Omental fat pad (tissue), 4 donors: ENCODE data around the gene CORO6. TPM values are rescaled to one million over a fixed set of nuclear protein-coding genes. Genes with fewer than 3 reads are reported as not detected.
A peak's percentile ranks its signal among the peaks of the same experiment; 100 is the strongest.

ENCODE experiments used
- ATAC-seq: fragments of 150-250 bp; one replicate; pipeline ENCODE4 v1.9.1; 2016; ENCODE audit warnings: mild to moderate bottlenecking, moderate library complexity; ENCODE audit not compliant: low FRiP score
- DNase-seq: peaks from one replicate; pipeline ENCODE4 v3.0.0-alpha.2; 2019; ENCODE audit warnings: low spot score
- CTCF ChIP-seq, 3 donors: fragments of 450-650 bp; IDR thresholded peaks; one replicate each; pipeline ENCODE4 v1.5.1; 2016 to 2017; ENCODE audit warnings: antibody characterized with exemption in 3 of 3, mild to moderate bottlenecking in 3 of 3, moderate library complexity in 2 of 3
- total RNA-seq, 4 donors: library from RNA; depleted of rRNA; stranded (reverse); fragments of >200 nt; gene quantifications; one replicate each; pipeline ENCODE4 v1.1.0, GENCODE V29; 2016

The CORO6 gene
- total RNA-seq, 4 donors from 2014 or later = 10.7 to 45.9 (median 14.1) TPM

DNA sequence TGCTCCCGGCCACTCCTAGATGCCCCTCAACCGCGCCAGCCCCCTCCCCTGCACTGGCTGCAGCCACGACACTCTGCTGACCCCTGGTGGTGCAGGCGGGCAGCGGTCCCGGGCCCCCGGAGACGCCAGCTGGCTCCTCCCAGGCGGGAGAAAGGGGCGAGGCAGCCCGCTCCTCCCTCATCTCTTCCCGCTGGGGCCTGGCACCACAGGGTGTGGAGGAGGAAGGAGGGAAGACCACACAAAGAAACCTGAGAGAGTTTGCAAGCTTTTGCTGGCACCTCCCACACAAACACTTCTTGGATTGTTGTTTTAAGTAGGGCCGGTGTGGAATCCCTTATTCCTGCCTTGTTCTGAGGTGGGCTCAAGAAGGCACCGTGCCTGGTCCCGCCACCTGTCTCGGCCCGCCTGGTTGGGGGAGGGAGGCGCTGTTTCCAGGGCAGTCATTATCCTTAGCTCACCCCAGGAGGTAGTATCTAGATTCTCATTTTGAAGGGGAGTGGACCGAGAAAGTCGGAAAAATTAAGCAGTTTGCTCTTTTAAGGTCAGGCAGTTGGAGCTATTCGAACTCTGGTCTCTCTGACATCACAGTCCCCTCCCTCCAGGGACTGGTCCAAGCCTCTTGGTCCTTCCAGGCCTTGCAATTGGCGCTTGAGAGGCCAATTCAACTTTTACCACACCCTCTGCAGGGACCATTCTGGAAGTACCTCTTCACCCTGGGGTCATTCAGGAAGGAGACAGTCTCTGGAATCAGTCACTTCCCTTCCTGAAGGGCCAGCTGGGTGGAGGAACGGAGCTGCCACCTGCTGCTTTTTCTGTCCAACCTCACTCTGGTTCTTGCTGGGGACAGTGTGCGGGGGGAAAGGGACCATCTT is 30.7 kb downstream of the CORO6 start:
- DNase-seq (peak; percentile 70), ATAC-seq (peak; percentile 64)
- TF ChIP-seq CTCF (IDR thresholded peaks at IDR 0.05) = peak in 1 of 3 donors; percentile 79

DNA sequence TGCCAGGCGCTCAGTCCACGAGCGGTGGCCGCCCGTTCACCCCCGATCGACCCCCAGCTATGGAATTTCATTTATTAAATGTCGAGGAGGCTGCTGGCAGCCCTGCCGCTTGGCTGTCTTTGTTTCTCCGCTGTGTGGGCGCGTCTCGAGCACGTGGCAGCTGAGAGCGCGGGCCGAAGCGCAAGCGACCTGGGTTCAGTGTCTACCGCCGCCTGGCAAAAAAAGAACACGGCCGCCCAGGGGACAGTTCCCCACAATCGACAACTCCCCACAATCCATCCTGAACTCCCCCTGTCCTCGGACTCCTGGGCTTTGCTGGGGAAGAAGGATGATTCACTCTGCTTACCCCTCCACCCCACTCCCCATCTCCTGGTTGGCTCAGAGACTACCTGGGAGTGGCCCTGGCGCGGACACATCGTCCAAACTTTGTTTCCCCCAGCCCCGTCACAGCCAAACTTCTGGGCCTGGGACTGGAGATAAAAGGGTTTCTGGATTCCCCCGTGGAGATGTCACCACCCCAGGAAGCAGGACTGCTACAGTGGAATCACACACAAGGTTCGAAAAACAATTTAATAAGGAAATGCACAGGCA is 31.5 kb downstream of the CORO6 start:
- ATAC-seq = peak; percentile 57
- TF ChIP-seq CTCF (IDR thresholded peaks at IDR 0.05) = no peak
- DNase-seq = no peak

DNA sequence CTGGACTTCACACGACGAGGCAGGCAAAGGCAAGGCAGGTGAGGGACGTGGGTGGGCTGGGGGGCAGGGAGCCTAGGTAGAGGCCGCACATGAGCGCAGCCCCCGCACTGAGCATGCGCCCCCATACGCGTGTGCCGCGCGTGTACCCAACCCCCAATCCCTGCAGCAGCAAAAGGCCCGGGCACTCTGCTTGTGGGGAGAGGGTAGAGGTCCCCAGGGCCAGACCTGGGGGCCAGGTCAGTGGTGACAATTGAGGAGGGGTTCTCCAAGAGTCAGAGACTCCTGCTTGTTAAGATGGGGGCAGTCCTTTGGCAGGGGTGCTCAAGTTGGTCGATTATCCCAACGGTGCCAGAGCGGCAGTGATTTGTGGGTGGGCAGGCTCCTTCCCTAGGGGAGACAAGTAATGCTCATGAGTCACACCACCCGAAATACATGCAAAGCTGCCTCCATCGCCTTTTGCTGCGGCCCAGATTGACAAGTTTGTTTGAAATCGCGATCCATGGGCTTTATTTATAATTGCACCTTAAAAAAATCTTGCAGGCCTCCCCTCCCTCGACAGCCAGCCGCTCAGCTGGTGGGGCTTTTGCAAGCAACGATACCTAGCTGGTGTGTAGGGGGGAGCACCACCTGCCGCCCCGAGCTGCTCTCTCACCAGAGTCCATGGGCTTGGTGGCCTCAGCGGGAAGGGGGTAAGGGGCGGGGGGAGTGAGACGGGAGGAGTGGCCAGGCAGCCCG is 32.1 kb downstream of the CORO6 start:
- no peak for ATAC-seq
- TF ChIP-seq CTCF (IDR thresholded peaks at IDR 0.05) = no peak
- DNase-seq = no peak

GRCh38 chr17:29589524-29590410 is 32.9 kb downstream of the CORO6 start, which contains the start of gene GIT1:
Gene GIT1, minus strand, starts transcription at chr17:29589648. Its CDS starts 270 bp downstream, at chr17:29589378.
- no peak for TF ChIP-seq CTCF (IDR thresholded peaks at IDR 0.05)
- no peak for DNase-seq
- ATAC-seq = peak; percentile 62

DNA sequence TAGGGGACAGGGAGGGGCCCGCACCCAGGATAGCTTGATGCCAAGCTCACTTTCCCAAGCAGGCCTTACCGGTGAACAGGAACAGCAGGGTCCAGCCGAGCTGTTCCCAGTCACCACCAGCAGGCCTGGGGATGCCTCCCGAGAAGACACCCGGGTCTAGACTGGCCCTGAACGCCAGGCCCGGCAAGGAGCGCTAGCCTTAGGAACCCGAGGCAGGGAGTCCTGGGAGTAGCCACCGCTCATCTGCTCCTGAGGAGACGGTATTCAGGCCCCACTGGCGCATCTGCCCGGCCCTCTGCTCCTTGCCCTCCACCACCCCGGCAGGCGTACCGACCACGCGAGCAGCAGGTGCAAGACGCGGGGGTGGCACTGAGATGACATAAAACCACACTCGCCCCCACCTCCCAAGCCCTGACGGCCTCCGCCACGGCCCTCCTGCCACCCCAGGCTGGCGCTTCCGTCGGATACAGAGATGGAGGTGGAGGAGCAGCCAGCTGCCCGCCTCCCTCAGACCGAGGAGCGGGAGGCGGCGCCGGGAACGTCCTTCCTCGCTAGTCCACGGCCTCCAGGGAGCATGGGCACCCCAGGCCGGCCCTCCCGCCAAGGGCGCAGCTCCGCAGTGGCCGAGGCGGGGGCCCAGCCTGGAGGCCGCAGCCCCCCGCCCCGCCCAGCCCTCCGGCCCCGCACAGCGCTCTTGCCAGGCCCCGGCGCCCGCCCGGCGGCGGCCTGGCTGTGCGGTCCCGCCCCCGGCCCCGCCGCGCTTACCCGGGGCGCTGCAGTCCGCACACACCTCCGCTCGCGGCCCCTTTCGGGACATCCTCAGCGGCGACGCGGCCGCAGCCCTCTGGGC is 33.9 kb downstream of the CORO6 start:
- ATAC-seq = peak; percentile 7
- no peak for TF ChIP-seq CTCF (IDR thresholded peaks at IDR 0.05)
- no peak for DNase-seq
